GM12875 (cell line): Measurements from ENCODE around the gene TACC3.

Experiments used
- H3K4me3 ChIP-seq: one replicate; pipeline ENCODE4 v1.5.1; 2011; ENCODE audit warnings: low read depth, low read length, control low read depth
- CTCF ChIP-seq: IDR thresholded peaks from 2 replicates; pipeline ENCODE4 v1.5.1; 2011; ENCODE audit warnings: low read depth, mild to moderate bottlenecking, control low read depth, inconsistent platforms, low read length, moderate library complexity, borderline replicate concordance; ENCODE audit not compliant: insufficient read depth

TACC3 gene

GRCh38 chr4:1752284-1753041 is 31.1 kb downstream of the TACC3 start:
- no peak for TF ChIP-seq CTCF
- H3K4me3 ChIP-seq: no peak overlapping the region

GRCh38 chr4:1753294-1753696 is 32.0 kb downstream of the TACC3 start:
- no peak for TF ChIP-seq CTCF
- no peak overlapping the region for H3K4me3 ChIP-seq

- no peak overlapping the region for H3K4me3 ChIP-seq
- TF ChIP-seq CTCF: no peak
These were observed 32.5 kb downstream of the TACC3 start for GRCh38 chr4:1753697-1754311.

GRCh38 chr4:1754336-1754735 is 33.0 kb downstream of the TACC3 start:
- H3K4me3 ChIP-seq: no peak overlapping the region
- TF ChIP-seq CTCF: no peak

GRCh38 chr4:1755297-1755696 is 34.0 kb downstream of the TACC3 start:
- no peak overlapping the region for H3K4me3 ChIP-seq
- no peak for TF ChIP-seq CTCF

GRCh38 chr4:1756079-1756478 is 34.8 kb downstream of the TACC3 start:
- no peak overlapping the region for H3K4me3 ChIP-seq
- TF ChIP-seq CTCF: no peak
